ENCODE measurements around the gene SP2. TPM values are rescaled to one million over a fixed set of nuclear protein-coding genes. Genes with fewer than 3 reads are reported as not detected.

Gene SP2
- total RNA-seq, 1 experiment from 2014 or later: 22.2 TPM

- CTCF ChIA-PET: no interaction called here
These were observed 42.4 kb upstream of the SP2 start for GRCh38 chr17:47853616-47854015.

GRCh38 chr17:47855737-47856136, 40.3 kb upstream of the SP2 start:
- intact Hi-C loops (cut with micrococcal nuclease): no loop called here
- RAD21 ChIA-PET (ENCODE audit: low non-redundant PET in 1 of 2, low total read pairs in 2 of 2, uncharacterized antibody in 2 of 2, unreplicated experiment in 2 of 2): interaction anchor here in 1 of 2 experiments (0.6 kb wide), 1 partner anchor 1048 kb away, joined by 3 read pairs; no protein-coding TSS in a partner anchor
- peaks cover 13% of the 10 kb centered on the region; the same call in 1 of the 2 replicates for H3K27me3 ChIP-seq (ENCODE audit: insufficient read depth, low read length)
- peaks cover 3 to 9% of the 10 kb centered on the region in 2 experiments; a peak in 2 of 4 replicates for H3K4me1 ChIP-seq (ENCODE audit: control insufficient read depth in 1 of 2, insufficient read depth in 2 of 2, low read length in 2 of 2)
- H3K27ac ChIP-seq (ENCODE audit: low read depth, low read length): no peak overlapping the region
- H3K9me2 ChIP-seq (ENCODE audit: insufficient read depth): no peaks in the 10 kb centered on the region
- CTCF ChIA-PET: interaction anchor here (0.8 to 1.6 kb wide), 3 partner anchors 9 to 163 kb away, joined by 4 to 7 read pairs (median 4); no protein-coding TSS in a partner anchor
- H3K4me3 ChIP-seq (replicated peaks in 1 of 2; ENCODE audit: low read depth in 1 of 2, low read length in 2 of 2): no peak overlapping the region
- H3K79me2 ChIP-seq (ENCODE audit: insufficient read depth, low read length): peaks cover under 1% of the 10 kb centered on the region; the same call in 1 of the 2 replicates
- no peak overlapping the region for H3K4me2 ChIP-seq (ENCODE audit: low read length)
- H2AFZ ChIP-seq (ENCODE audit: low read depth, low read length, poor library complexity, severe bottlenecking): no peak overlapping the region
- no TSS peak for BruUV-seq (replicated peaks)
- POLR2A ChIA-PET: no interaction called here
- no peaks in the 10 kb centered on the region for H4K20me1 ChIP-seq (ENCODE audit: insufficient read depth)
- no peaks in the 10 kb centered on the region for H3K36me3 ChIP-seq (ENCODE audit: control insufficient read depth in 1 of 2, insufficient read depth in 2 of 2, low read length in 2 of 2)
- ATAC-seq (no peak), DNase-seq (ENCODE audit: low read depth, low spot score) (no peak)
- no peak overlapping the region for H3K9ac ChIP-seq (ENCODE audit: low read length)
- H3K9me3 ChIP-seq (ENCODE audit: control insufficient read depth in 1 of 2, insufficient read depth in 1 of 2, low read depth in 1 of 2, low read length in 2 of 2): no peaks in the 10 kb centered on the region
- TF ChIP-seq YY1 (IDR thresholded peaks at IDR 0.05; ENCODE audit: extremely low read depth, insufficient replicate concordance, low read depth, low read length) (no peak), POLR2AphosphoS5 (IDR thresholded peaks at IDR 0.05; ENCODE audit: low read depth, low read length) (no peak), RAD21 (IDR thresholded peaks at IDR 0.05; ENCODE audit: low read depth) (no peak), ELF1 (IDR thresholded peaks at IDR 0.05; ENCODE audit: borderline replicate concordance, low read depth) (no peak), JUND (IDR thresholded peaks at IDR 0.05) (no peak), MAX (IDR thresholded peaks at IDR 0.05) (no peak), EZH2phosphoT487 (IDR thresholded peaks at IDR 0.05; ENCODE audit: borderline replicate concordance) (no peak), REST (IDR thresholded peaks at IDR 0.05; ENCODE audit: low read depth) (no peak), SRF (IDR thresholded peaks at IDR 0.05; ENCODE audit: low read depth) (no peak)

More at GRCh38 chr17:47853616-47854015, 42.4 kb upstream of the SP2 start:
- H3K27me3 ChIP-seq (ENCODE audit: insufficient read depth, low read length): peaks cover 13% of the 10 kb centered on the region; the same call in 1 of the 2 replicates
- no peak overlapping the region for H2AFZ ChIP-seq (ENCODE audit: low read depth, low read length, poor library complexity, severe bottlenecking)
- no peak for ATAC-seq
- H3K9me3 ChIP-seq (ENCODE audit: control insufficient read depth in 1 of 2, insufficient read depth in 1 of 2, low read depth in 1 of 2, low read length in 2 of 2): no peaks in the 10 kb centered on the region
- H3K36me3 ChIP-seq (ENCODE audit: control insufficient read depth in 1 of 2, insufficient read depth in 2 of 2, low read length in 2 of 2): no peaks in the 10 kb centered on the region
- TF ChIP-seq EZH2phosphoT487 (IDR thresholded peaks at IDR 0.05; ENCODE audit: borderline replicate concordance) (no peak), SRF (IDR thresholded peaks at IDR 0.05; ENCODE audit: low read depth) (no peak), SP1 (IDR thresholded peaks at IDR 0.05; ENCODE audit: low read depth) (no peak), CTCF (IDR thresholded peaks at IDR 0.05 in 2 of 3, conservative IDR thresholded peaks at IDR 0.05 in 1 of 3; ENCODE audit: borderline replicate concordance in 1 of 3, insufficient read depth in 1 of 3, low read depth in 2 of 3, low read length in 2 of 3) (no peak)
- H3K9me2 ChIP-seq (ENCODE audit: insufficient read depth): no peaks in the 10 kb centered on the region
- H3K27ac ChIP-seq (ENCODE audit: low read depth, low read length): no peak overlapping the region
- ChIA-PET RAD21 (ENCODE audit: low non-redundant PET in 1 of 2, low total read pairs in 2 of 2, uncharacterized antibody in 2 of 2, unreplicated experiment in 2 of 2) (no interaction called here), POLR2A (interaction anchor here (1.1 to 1.5 kb wide), 2 partner anchors 9 to 11 kb away, joined by 3 read pairs; no protein-coding TSS in a partner anchor)
- intact Hi-C loops (cut with micrococcal nuclease): no loop called here
- H3K4me1 ChIP-seq (ENCODE audit: control insufficient read depth in 1 of 2, insufficient read depth in 2 of 2, low read length in 2 of 2): peaks cover 13 to 28% of the 10 kb centered on the region in 2 experiments
- no TSS peak for BruUV-seq (replicated peaks)
- DNase-seq (ENCODE audit: low read depth, low spot score): no peak
- H3K4me2 ChIP-seq (ENCODE audit: low read length): no peak overlapping the region
- no peak overlapping the region for H3K4me3 ChIP-seq (replicated peaks in 1 of 2; ENCODE audit: low read depth in 1 of 2, low read length in 2 of 2)
- H3K79me2 ChIP-seq (ENCODE audit: insufficient read depth, low read length): peaks cover 21% of the 10 kb centered on the region; the same call in 1 of the 2 replicates
- no peak overlapping the region for H3K9ac ChIP-seq (ENCODE audit: low read length)
- no peaks in the 10 kb centered on the region for H4K20me1 ChIP-seq (ENCODE audit: insufficient read depth)
